Choroid plexus epithelial cell (primary cell): ENCODE data around the gene UNC50.
"Not testable (repeated sequence)": the region's sequence is repeated elsewhere in the genome, so short reads cannot be mapped to it uniquely, and the experiment has no call there.

ENCODE experiments used
- DNase-seq: peaks from one replicate; pipeline ENCODE4 v3.0.0-alpha.2; 2010; ENCODE audit warnings: low read depth
- H3K4me3 ChIP-seq: 2 replicates; pipeline ENCODE4 v1.5.1; 2011; ENCODE audit warnings: low read depth, mild to moderate bottlenecking, control low read depth, low read length, moderate library complexity
- CTCF ChIP-seq: conservative IDR thresholded peaks from 2 replicates; pipeline ENCODE4 v1.5.1; 2011; ENCODE audit warnings: low read depth, mild to moderate bottlenecking, control low read depth, inconsistent platforms, low read length, moderate library complexity

UNC50 gene

GRCh38 chr2:98583816-98584618, 24.4 kb upstream of the UNC50 start:
- no peak overlapping the region for H3K4me3 ChIP-seq
- DNase-seq = no peak
- TF ChIP-seq CTCF = no peak

GRCh38 chr2:98585386-98585785, 23.0 kb upstream of the UNC50 start:
- no peak for DNase-seq
- no peak overlapping the region for H3K4me3 ChIP-seq
- no peak for TF ChIP-seq CTCF

GRCh38 chr2:98586551-98587140, 21.7 kb upstream of the UNC50 start:
- no peak for DNase-seq
- H3K4me3 ChIP-seq = no peak overlapping the region
- no peak for TF ChIP-seq CTCF

- no peak overlapping the region for H3K4me3 ChIP-seq
- no peak for TF ChIP-seq CTCF
- DNase-seq = no peak
Measured at GRCh38 chr2:98588880-98589431, 19.4 kb upstream of the UNC50 start.

DNA sequence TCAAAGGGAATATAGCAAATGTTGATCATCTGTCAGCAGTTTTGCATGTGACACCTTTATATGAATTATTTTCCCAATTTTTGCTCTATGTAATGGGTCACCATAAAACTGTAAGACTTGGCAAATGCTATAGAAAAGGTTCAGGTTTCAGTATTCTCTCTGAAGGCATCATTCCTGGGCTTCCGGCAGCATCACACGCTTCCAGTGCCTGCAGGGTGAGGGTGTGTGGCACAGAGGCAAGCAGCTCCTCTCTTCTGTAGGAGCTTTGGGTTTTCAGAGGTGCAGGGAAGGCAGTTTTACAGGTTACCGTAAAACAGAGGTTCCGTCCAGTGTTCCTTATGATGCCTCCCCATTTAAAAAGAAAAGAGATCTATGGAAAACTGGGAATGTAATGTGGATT, 18.9 kb upstream of the UNC50 start:
- no peak for TF ChIP-seq CTCF
- H3K4me3 ChIP-seq = no peak overlapping the region
- no peak for DNase-seq

DNA sequence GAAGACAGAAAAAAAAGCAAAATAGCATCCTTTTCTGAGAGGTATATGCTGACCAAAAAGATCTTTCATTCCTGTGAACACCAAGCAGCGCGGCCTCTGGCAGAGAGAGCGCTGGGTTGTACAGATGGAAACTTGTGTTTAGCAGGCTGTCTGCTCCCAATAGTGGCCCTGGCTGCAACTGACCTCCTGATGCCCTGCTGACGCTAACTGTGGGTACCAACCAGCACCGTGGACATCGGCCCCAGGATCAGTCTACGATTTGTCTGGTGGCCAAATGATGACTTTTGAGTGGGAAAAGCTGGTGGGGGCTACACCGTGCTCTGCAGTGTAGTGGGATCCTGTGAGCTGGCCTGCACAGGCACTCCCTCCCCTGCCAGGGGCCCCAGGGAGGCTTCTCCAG, 15.8 kb upstream of the UNC50 start:
- H3K4me3 ChIP-seq = no peak overlapping the region
- TF ChIP-seq CTCF = no peak
- DNase-seq = no peak

- DNase-seq, H3K4me3 ChIP-seq: not testable (repeated sequence)
Measured at GRCh38 chr2:98594665-98595064, 13.7 kb upstream of the UNC50 start.
